Fibroblast of lung (primary cell): ENCODE results near the gene C8B. TPM values are rescaled to one million over a fixed set of nuclear protein-coding genes. Genes with fewer than 3 reads are reported as not detected.

ENCODE experiments used
- DNase-seq, 2 donors: peaks; one replicate each; pipeline versions ENCODE4 v3.0.0 to v3.0.0-alpha.2; 2010; ENCODE audit warnings: low read depth in 2 of 2
- H2AFZ ChIP-seq: 2 replicates; pipeline ENCODE4 v1.5.1; 2012; ENCODE audit warnings: low read length, control low read depth, inconsistent platforms
- H3K27ac ChIP-seq: 2 replicates; pipeline ENCODE4 v1.5.1; 2011; ENCODE audit warnings: low read length, control low read depth; ENCODE audit not compliant: insufficient read depth
- H3K27me3 ChIP-seq: 2 replicates; pipeline ENCODE4 v1.5.1; 2011; ENCODE audit warnings: mild to moderate bottlenecking, low read length; ENCODE audit not compliant: control insufficient read depth, insufficient read depth
- H3K36me3 ChIP-seq: 2 replicates; pipeline ENCODE4 v1.5.1; 2011; ENCODE audit warnings: low read length; ENCODE audit not compliant: control insufficient read depth, insufficient read depth
- H3K4me1 ChIP-seq: 2 replicates; pipeline ENCODE4 v1.5.1; 2011; ENCODE audit warnings: low read length; ENCODE audit not compliant: control insufficient read depth, insufficient read depth; ENCODE audit errors: extremely low read depth
- H3K4me2 ChIP-seq: 2 replicates; pipeline ENCODE4 v1.5.1; 2011; ENCODE audit warnings: low read length, control low read depth; ENCODE audit not compliant: insufficient read depth; ENCODE audit errors: extremely low read depth
- H3K4me3 ChIP-seq, 4 experiments: fragments of 200-600 bp in 1 of 4; sonication (generic) in 1 of 4; replicated peaks in 1 of 4; 2 replicates each; pipeline ENCODE4 v1.5.1; 2011 to 2016; ENCODE audit warnings: low read length in 4 of 4, low read depth in 3 of 4, mild to moderate bottlenecking in 3 of 4, control low read depth in 2 of 4, inconsistent platforms in 1 of 4, mixed read lengths in 1 of 4; ENCODE audit not compliant: insufficient read depth in 1 of 4; ENCODE audit errors: control extremely low read depth in 1 of 4
- H3K79me2 ChIP-seq: 2 replicates; pipeline ENCODE4 v1.5.1; 2012; ENCODE audit warnings: mild to moderate bottlenecking, low read length, inconsistent platforms; ENCODE audit not compliant: control insufficient read depth, insufficient read depth
- H3K9ac ChIP-seq: 2 replicates; pipeline ENCODE4 v1.5.1; 2011; ENCODE audit warnings: mild to moderate bottlenecking, low read length, control low read depth; ENCODE audit not compliant: insufficient read depth
- H3K9me3 ChIP-seq: 2 replicates; pipeline ENCODE4 v1.5.1; 2012; ENCODE audit warnings: low read depth, low read length; ENCODE audit not compliant: control insufficient read depth, insufficient read depth
- H4K20me1 ChIP-seq: 2 replicates; pipeline ENCODE4 v1.5.1; 2011; ENCODE audit warnings: low read length; ENCODE audit not compliant: control insufficient read depth, insufficient read depth; ENCODE audit errors: extremely low read depth
- EZH2 ChIP-seq: IDR thresholded peaks from 2 replicates; pipeline ENCODE4 v1.5.1; 2012; ENCODE audit warnings: low read length, control low read depth, mild to moderate bottlenecking; ENCODE audit errors: missing control alignments
- polyA plus RNA-seq, 2 donors: library from polyadenylated mRNA; depleted of rRNA in 1 of 2; stranded (reverse) in 1 of 2; unstranded in 1 of 2; fragments of >200 nt; gene quantifications; 2 replicates each; pipeline ENCODE4 v1.2.1, GENCODE V29; 2011 to 2012; ENCODE audit warnings: missing spikeins in 1 of 2
- total RNA-seq: library from RNA; depleted of rRNA; stranded (reverse); fragments of >200 nt; gene quantifications from 2 replicates; pipeline ENCODE4 v1.2.1, GENCODE V29; 2014
- TF ChIP-seq, protein P1 (sequence below), 2 donors: IDR thresholded peaks in 1 of 2; conservative IDR thresholded peaks in 1 of 2; 1 replicate in 1 of 2; 2 replicates in 1 of 2; pipeline ENCODE4 v1.5.1; 2011 to 2012; ENCODE audit warnings: low read length in 2 of 2, control low read depth in 1 of 2, inconsistent platforms in 1 of 2, low read depth in 1 of 2, mild to moderate bottlenecking in 1 of 2

The C8B gene
- total and polyA plus RNA-seq, 2 donors (not counting 1 experiment from before 2014, with no cell fraction given) = not detected

DNA sequence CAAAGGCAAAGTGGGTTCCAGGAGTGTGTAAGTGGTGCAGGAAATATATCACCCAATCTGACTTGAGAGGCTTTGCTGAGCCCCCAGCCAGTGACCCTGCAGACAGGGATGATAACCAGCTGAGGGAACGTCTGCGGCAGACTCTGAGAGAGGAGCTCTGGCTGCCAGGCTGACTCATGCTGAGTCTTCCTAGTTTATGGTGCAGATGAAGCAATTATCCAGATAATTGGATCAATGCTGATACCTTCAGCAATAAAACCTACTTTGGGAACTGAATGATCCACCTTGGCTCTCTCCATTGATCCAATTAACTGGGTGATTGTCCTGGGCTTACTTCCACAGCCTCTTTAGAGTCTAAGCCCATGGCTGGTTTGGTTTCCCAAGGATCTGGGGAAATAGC, 7.3 kb downstream of the C8B start:
- TF ChIP-seq, protein P1, sequence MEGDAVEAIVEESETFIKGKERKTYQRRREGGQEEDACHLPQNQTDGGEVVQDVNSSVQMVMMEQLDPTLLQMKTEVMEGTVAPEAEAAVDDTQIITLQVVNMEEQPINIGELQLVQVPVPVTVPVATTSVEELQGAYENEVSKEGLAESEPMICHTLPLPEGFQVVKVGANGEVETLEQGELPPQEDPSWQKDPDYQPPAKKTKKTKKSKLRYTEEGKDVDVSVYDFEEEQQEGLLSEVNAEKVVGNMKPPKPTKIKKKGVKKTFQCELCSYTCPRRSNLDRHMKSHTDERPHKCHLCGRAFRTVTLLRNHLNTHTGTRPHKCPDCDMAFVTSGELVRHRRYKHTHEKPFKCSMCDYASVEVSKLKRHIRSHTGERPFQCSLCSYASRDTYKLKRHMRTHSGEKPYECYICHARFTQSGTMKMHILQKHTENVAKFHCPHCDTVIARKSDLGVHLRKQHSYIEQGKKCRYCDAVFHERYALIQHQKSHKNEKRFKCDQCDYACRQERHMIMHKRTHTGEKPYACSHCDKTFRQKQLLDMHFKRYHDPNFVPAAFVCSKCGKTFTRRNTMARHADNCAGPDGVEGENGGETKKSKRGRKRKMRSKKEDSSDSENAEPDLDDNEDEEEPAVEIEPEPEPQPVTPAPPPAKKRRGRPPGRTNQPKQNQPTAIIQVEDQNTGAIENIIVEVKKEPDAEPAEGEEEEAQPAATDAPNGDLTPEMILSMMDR (conservative IDR thresholded peaks at IDR 0.05 in 1 of 2, IDR thresholded peaks at IDR 0.05 in 1 of 2; ENCODE audit: low read depth in 1 of 2, low read length in 2 of 2) = no peak
- TF ChIP-seq EZH2 = no peak
- Histone ChIP-seq H3K27ac (no peak overlapping the region), H3K9me3 (no peaks in the 10 kb centered on the region), H3K4me3 (no peak overlapping the region), H3K4me2 (no peak overlapping the region), H3K9ac (no peak overlapping the region), H3K4me1 (no peaks in the 10 kb centered on the region), H4K20me1 (no peaks in the 10 kb centered on the region), H3K27me3 (no peaks in the 10 kb centered on the region), H2AFZ (no peak overlapping the region), H3K36me3 (no peaks in the 10 kb centered on the region), H3K79me2 (no peaks in the 10 kb centered on the region)
- peak; percentile 10 to 54 for DNase-seq

DNA sequence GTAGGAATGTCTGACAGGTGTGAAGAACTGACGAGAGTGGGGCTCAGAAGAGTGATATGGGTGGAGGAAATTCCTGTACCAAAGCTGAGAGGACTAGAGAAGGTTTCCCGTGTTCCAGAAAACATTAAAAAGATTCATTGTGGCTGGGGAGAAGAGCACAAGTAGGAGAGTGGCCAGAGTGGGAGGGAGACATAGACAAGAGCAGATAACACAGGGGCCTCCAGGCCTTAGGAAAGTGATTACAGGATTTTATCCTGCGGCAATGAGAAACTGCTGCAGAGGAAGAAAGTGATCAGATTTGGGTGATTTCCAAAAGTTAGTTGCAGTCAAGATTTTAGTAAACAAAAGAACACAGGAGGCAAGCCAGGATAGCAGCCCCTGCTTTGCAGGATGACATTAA, 7.9 kb downstream of the C8B start:
- Histone ChIP-seq H3K4me1 (no peaks in the 10 kb centered on the region), H3K36me3 (no peaks in the 10 kb centered on the region), H3K79me2 (no peaks in the 10 kb centered on the region), H3K4me3 (no peak overlapping the region), H3K9me3 (no peaks in the 10 kb centered on the region), H3K4me2 (no peak overlapping the region), H4K20me1 (no peaks in the 10 kb centered on the region), H3K9ac (no peak overlapping the region), H3K27ac (no peak overlapping the region), H3K27me3 (no peaks in the 10 kb centered on the region), H2AFZ (no peak overlapping the region)
- no peak for DNase-seq
- no peak for TF ChIP-seq EZH2
- TF ChIP-seq, protein P1 (conservative IDR thresholded peaks at IDR 0.05 in 1 of 2, IDR thresholded peaks at IDR 0.05 in 1 of 2; ENCODE audit: low read depth in 1 of 2, low read length in 2 of 2) = no peak

DNA sequence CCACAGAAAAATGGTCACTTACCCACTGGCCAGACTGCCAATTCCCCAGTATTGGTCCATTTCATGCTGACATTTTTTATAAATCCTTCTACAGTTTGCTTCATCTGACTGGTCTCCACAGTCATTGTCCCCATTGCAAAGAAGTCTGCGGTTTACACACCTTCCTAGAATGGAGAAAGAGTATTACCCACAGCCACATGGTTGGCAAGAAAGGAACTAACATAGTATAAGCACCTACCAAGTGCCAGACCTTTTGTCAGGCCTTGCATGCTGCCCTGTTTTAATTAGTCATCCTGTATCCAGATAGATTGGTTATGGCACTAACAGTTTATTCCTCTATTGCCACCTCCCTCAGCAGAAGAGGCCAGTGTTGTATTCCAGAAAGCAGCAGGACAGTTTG, 11.2 kb downstream of the C8B start:
- no peaks in the 10 kb centered on the region for H3K36me3 ChIP-seq
- no peaks in the 10 kb centered on the region for H3K9me3 ChIP-seq
- no peaks in the 10 kb centered on the region for H3K79me2 ChIP-seq
- H3K9ac ChIP-seq = no peak overlapping the region
- no peak for DNase-seq
- no peak overlapping the region for H2AFZ ChIP-seq
- H3K4me3 ChIP-seq = no peak overlapping the region
- H3K4me2 ChIP-seq = no peak overlapping the region
- no peaks in the 10 kb centered on the region for H3K27me3 ChIP-seq
- H3K27ac ChIP-seq = no peak overlapping the region
- no peaks in the 10 kb centered on the region for H4K20me1 ChIP-seq
- no peaks in the 10 kb centered on the region for H3K4me1 ChIP-seq
- TF ChIP-seq EZH2 = no peak
- TF ChIP-seq, protein P1 (conservative IDR thresholded peaks at IDR 0.05 in 1 of 2, IDR thresholded peaks at IDR 0.05 in 1 of 2; ENCODE audit: low read depth in 1 of 2, low read length in 2 of 2) = no peak
